Neural crest cell (in vitro differentiated cells): ENCODE measurements around the gene C17orf50. TPM values are rescaled to one million over a fixed set of nuclear protein-coding genes. Genes with fewer than 3 reads are reported as not detected.

ENCODE experiments used
- DNase-seq: peaks from one replicate; pipeline ENCODE4 v3.0.0; 2021; ENCODE audit warnings: low read depth, mixed read lengths, low spot score
- H3K27ac Mint-ChIP-seq: one replicate; pipeline ENCODE4 v1.8.0; 2021; ENCODE audit warnings: mild to moderate bottlenecking, mixed read lengths; ENCODE audit not compliant: unreplicated experiment
- H3K27me3 Mint-ChIP-seq: 2 replicates; pipeline ENCODE4 v1.8.0; 2021; ENCODE audit warnings: low read depth, mild to moderate bottlenecking, mixed read lengths
- H3K36me3 Mint-ChIP-seq: 2 replicates; pipeline ENCODE4 v1.8.0; 2021; ENCODE audit warnings: low read depth, mild to moderate bottlenecking, mixed read lengths
- H3K4me1 Mint-ChIP-seq: 2 replicates; pipeline ENCODE4 v1.8.0; 2021; ENCODE audit warnings: mixed read lengths
- H3K4me3 Mint-ChIP-seq: one replicate; pipeline ENCODE4 v1.8.0; 2021; ENCODE audit warnings: mild to moderate bottlenecking, mixed read lengths
- H3K9me3 Mint-ChIP-seq: 2 replicates; pipeline ENCODE4 v1.8.0; 2021; ENCODE audit warnings: mixed read lengths
- total RNA-seq: library from RNA; stranded (reverse); gene quantifications from 2 replicates; pipeline ENCODE4 v1.2.1, GENCODE V29; 2021
- TF ChIP-seq, protein P1 (sequence below): fragments of 200-600 bp; sonication (generic); conservative IDR thresholded peaks from 2 replicates; pipeline ENCODE4 v1.5.0; 2021; ENCODE audit warnings: antibody characterized with exemption, mild to moderate bottlenecking

Gene C17orf50
- total RNA-seq, 1 donor from 2014 or later, result 0.23 TPM

DNA sequence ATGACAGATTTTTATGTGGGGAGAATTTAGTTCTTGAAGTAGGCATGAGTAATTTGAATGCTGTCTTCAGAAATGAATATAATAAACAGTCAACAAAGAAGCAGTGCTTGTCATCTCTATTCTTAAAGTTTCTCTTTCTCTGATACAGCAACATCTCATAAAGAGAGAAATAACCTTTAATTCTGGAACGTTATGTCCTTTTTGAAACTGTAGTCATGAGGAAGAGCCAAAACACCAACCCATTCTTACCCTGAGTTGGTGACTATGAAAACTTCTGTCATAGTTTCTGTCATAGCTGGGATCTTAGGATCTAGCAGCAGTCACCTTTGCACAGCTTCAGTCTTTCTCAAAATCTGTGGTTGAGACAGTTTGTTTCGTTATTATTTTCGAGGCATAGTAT, 44.5 kb upstream of the C17orf50 start:
- no peak for DNase-seq
- H3K27ac Mint-ChIP-seq, result no peak overlapping the region
- TF ChIP-seq, protein P1, sequence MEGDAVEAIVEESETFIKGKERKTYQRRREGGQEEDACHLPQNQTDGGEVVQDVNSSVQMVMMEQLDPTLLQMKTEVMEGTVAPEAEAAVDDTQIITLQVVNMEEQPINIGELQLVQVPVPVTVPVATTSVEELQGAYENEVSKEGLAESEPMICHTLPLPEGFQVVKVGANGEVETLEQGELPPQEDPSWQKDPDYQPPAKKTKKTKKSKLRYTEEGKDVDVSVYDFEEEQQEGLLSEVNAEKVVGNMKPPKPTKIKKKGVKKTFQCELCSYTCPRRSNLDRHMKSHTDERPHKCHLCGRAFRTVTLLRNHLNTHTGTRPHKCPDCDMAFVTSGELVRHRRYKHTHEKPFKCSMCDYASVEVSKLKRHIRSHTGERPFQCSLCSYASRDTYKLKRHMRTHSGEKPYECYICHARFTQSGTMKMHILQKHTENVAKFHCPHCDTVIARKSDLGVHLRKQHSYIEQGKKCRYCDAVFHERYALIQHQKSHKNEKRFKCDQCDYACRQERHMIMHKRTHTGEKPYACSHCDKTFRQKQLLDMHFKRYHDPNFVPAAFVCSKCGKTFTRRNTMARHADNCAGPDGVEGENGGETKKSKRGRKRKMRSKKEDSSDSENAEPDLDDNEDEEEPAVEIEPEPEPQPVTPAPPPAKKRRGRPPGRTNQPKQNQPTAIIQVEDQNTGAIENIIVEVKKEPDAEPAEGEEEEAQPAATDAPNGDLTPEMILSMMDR, result no peak
- no peaks in the 10 kb centered on the region for H3K9me3 Mint-ChIP-seq
- H3K27me3 Mint-ChIP-seq, result no peaks in the 10 kb centered on the region
- H3K4me1 Mint-ChIP-seq, result peaks cover 1% of the 10 kb centered on the region
- H3K4me3 Mint-ChIP-seq, result no peak overlapping the region
- peaks cover 8% of the 10 kb centered on the region for H3K36me3 Mint-ChIP-seq

DNA sequence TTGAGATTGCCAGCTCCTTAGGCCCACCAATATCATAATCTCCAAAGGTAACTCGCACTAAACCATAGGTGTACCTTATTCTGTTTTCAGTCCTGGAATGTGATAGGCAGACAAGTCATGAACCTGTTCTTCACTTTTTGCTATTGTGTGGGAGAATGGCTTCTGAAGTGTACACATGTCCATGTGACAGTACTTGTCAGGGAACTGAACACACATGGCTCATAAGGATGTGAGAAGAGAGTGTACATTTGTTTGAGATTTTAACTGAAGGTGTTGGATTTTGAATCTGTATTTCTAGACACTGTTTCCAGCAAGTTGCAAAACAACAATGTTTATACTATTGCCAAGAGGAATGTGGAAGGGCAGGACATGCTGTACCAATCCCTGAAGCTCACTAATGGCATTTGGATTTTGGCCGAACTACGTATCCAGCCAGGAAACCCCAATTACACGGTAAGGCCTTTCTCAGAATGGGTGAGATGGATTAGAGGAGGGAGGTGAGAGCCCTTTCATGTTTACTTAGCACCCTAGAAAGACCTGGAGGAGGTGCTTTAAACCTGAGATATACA, 43.7 kb upstream of the C17orf50 start:
- Mint-ChIP-seq H3K36me3 (peaks cover 7% of the 10 kb centered on the region), H3K4me1 (no peaks in the 10 kb centered on the region), H3K9me3 (no peaks in the 10 kb centered on the region), H3K4me3 (no peak overlapping the region), H3K27ac (no peak overlapping the region), H3K27me3 (no peaks in the 10 kb centered on the region)
- TF ChIP-seq, protein P1, result no peak
- no peak for DNase-seq

DNA sequence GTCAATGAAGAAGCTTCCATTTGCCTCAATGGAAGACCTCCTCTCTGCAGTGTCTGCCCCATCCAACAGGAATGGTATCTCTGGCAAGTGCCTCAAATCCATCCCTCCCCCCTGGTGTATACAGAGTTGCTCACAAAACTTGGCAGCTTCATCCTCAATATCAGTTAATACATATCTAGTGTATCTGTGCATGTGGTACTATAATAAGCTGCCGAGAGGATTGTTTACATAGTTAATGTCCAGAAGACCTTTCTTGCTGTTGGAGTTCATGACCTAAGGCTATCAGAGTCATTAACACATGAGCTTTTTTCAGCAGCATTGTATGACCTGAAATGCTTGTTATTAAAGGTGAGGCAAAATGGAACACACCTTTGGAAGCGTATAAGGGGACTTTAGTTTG, 43.2 kb upstream of the C17orf50 start:
- H3K4me1 Mint-ChIP-seq, result no peaks in the 10 kb centered on the region
- TF ChIP-seq, protein P1, result no peak
- peaks cover 7% of the 10 kb centered on the region for H3K36me3 Mint-ChIP-seq
- no peak overlapping the region for H3K27ac Mint-ChIP-seq
- no peak overlapping the region for H3K4me3 Mint-ChIP-seq
- H3K27me3 Mint-ChIP-seq, result no peaks in the 10 kb centered on the region
- no peaks in the 10 kb centered on the region for H3K9me3 Mint-ChIP-seq
- no peak for DNase-seq

DNA sequence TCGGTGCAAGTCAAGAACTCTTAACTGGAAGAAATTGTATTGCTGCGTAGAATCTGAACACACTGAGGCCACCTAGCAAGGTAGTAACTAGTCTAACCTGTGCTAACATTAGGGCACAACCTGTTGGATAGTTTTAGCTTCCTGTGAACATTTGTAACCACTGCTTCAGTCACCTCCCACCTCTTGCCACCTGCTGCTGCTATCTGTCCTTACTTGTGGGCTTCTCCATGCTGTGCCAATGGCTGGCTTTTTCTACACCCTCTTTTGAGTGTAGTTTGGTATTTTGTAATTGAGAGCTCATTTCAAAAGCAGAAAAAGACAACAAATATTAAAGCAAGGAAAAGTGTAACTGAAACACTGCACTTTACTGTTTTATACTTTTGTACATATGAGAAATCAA, 37.0 kb upstream of the C17orf50 start:
- TF ChIP-seq, protein P1, result no peak
- Mint-ChIP-seq H3K27ac (no peak overlapping the region), H3K9me3 (no peaks in the 10 kb centered on the region), H3K27me3 (no peaks in the 10 kb centered on the region), H3K36me3 (peaks cover 12% of the 10 kb centered on the region), H3K4me3 (no peak overlapping the region), H3K4me1 (no peaks in the 10 kb centered on the region)
- DNase-seq, result no peak

DNA sequence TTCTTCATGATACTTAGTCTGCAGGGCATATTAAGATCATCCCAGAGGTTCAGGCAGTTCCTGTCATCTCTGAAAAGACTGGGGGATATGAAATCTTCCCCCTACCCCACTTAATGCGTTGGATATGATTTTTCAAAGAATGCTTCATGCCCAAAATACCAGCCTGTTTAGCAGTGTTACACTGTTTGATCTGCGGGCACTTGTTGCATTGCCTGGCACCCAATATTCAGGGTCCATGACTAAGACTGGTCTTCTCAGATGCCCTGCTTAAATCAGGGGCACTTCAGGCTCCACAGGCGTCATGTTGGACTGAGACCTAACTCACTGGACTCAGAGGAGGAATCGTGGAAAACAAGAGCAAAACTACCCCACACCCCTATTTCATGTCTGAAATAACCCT, 35.6 kb upstream of the C17orf50 start:
- no peaks in the 10 kb centered on the region for H3K27me3 Mint-ChIP-seq
- DNase-seq, result no peak
- H3K36me3 Mint-ChIP-seq, result peaks cover 6% of the 10 kb centered on the region
- peaks cover 7% of the 10 kb centered on the region for H3K4me1 Mint-ChIP-seq
- H3K9me3 Mint-ChIP-seq, result no peaks in the 10 kb centered on the region
- H3K4me3 Mint-ChIP-seq, result no peak overlapping the region
- no peak overlapping the region for H3K27ac Mint-ChIP-seq
- TF ChIP-seq, protein P1, result no peak

DNA sequence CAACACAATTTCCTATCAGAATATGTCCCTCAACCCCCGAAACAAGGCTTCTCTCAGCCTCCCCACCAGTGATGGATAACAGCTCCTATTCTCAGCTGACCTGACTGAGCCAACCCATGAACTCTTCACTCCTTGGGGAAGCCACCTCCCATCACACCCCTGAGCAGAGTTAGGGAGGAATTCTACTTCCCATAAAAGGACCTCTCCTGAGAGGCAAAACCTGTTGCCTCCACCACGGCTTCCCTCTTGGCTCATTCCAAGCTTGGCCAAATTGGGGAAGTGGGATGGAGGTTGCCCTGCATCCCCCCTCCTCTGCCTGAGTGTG, 34.9 kb upstream of the C17orf50 start:
- H3K9me3 Mint-ChIP-seq, result no peaks in the 10 kb centered on the region
- H3K27ac Mint-ChIP-seq, result no peak overlapping the region
- H3K4me1 Mint-ChIP-seq, result peaks cover 13% of the 10 kb centered on the region

More for the DNA sequence above, 34.9 kb upstream of the C17orf50 start:
- Mint-ChIP-seq H3K27me3 (no peaks in the 10 kb centered on the region), H3K36me3 (peaks cover 5% of the 10 kb centered on the region), H3K4me3 (peak overlapping the region; percentile 54)
- TF ChIP-seq, protein P1, result no peak
- no peak for DNase-seq
